Lower leg skin (tissue), 3 donors: ENCODE data around the gene KCNJ16.

Source experiments
- CTCF ChIP-seq, 3 donors: fragments of 450-650 bp; IDR thresholded peaks; one replicate each; pipeline ENCODE4 v1.5.1; 2016; ENCODE audit warnings: antibody characterized with exemption in 3 of 3, mild to moderate bottlenecking in 3 of 3, moderate library complexity in 2 of 3
- POLR2A ChIP-seq, 2 donors: fragments of 450-650 bp; IDR thresholded peaks; one replicate each; pipeline ENCODE4 v1.6.1; 2016 to 2017; ENCODE audit warnings: antibody characterized with exemption in 2 of 2, mild to moderate bottlenecking in 1 of 2, moderate library complexity in 1 of 2

DNA sequence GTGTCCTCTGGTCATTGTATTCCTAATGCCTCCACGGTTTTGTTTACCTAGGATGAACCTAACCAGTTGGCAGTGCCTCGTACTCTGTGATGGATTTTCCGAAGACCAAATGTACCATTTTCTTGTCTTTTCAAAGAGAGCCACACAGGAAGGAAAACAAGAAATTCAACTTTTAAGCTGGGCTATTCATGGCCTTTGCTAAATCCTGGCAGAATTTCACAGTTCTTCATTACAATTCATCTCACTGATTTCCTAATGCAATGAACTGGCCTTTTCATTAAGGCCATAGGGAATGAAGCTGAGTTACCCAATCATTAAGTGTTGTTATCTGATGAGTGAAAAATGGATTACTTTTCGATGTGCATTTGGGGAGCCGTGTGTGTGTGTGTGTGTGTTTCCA is 7.9 kb upstream of the KCNJ16 start:
- no peak for TF ChIP-seq CTCF (IDR thresholded peaks at IDR 0.05)
- no peak for TF ChIP-seq POLR2A (IDR thresholded peaks at IDR 0.05)
